Spleen (tissue), 7 donors: Measurements from ENCODE around the gene ZNF536.

Source experiments
- CTCF ChIP-seq, 11 experiments: fragments of 200-600 bp in 7 of 11; fragments of 450-650 bp in 4 of 11; sonication (generic) in 4 of 11; IDR thresholded peaks in 8 of 11; conservative IDR thresholded peaks in 3 of 11; 1 replicate in 7 of 11; 2 replicates in 4 of 11; pipeline versions ENCODE4 v1.4.0 to v1.8.0; 2016 to 2021; ENCODE audit warnings: antibody characterized with exemption in 11 of 11, inconsistent platforms in 4 of 11, mild to moderate bottlenecking in 1 of 11
- POLR2A ChIP-seq, 3 donors: fragments of 450-650 bp; IDR thresholded peaks; one replicate each; pipeline ENCODE4 v1.5.1; 2017; ENCODE audit warnings: antibody characterized with exemption in 3 of 3, mild to moderate bottlenecking in 1 of 3
- donor health status: DM: no; HTN: no; CAD: no; lungs with moderate emphysema.
- donor health status: DM: no; HTN: no; CAD: no.
- donor health status: DM: no; HTN: no; CAD: no.

GRCh38 chr19:30604657-30605056 is 232.5 kb downstream of the ZNF536 start:
- TF ChIP-seq CTCF (IDR thresholded peaks at IDR 0.05 in 8 of 11, conservative IDR thresholded peaks at IDR 0.05 in 3 of 11), result no peak
- TF ChIP-seq POLR2A (IDR thresholded peaks at IDR 0.05), result no peak
